Keratinocyte (primary cell): Measurements from ENCODE around the gene ZMIZ1. TPM values are rescaled to one million over a fixed set of nuclear protein-coding genes. Genes with fewer than 3 reads are reported as not detected.

Experiments used
- DNase-seq: peaks from one replicate; pipeline ENCODE4 v3.0.0-alpha.2; 2011; ENCODE audit warnings: low read depth, missing footprints, low spot score
- FAIRE-seq: peaks from 2 replicates; lab custom pipeline; 2011; peaks lifted over from hg19 to GRCh38; lab: Jason Lieb, UNC
- H2AFZ ChIP-seq: 2 replicates; pipeline ENCODE4 v1.6.0; 2012; ENCODE audit warnings: low read length, control low read depth, inconsistent platforms; ENCODE audit not compliant: control insufficient read depth
- H3K27ac ChIP-seq: 2 replicates; pipeline ENCODE4 v1.5.1; 2011; ENCODE audit warnings: low read length; ENCODE audit not compliant: control insufficient read depth, insufficient read depth
- H3K27me3 ChIP-seq: 3 replicates; pipeline ENCODE4 v1.6.0; 2011; ENCODE audit warnings: low read length; ENCODE audit not compliant: control insufficient read depth, insufficient read depth; ENCODE audit errors: extremely low read depth
- H3K36me3 ChIP-seq, 2 experiments: 2 replicates in 1 of 2; 3 replicates in 1 of 2; pipeline ENCODE4 v1.5.1; 2011; ENCODE audit warnings: low read length in 2 of 2, mild to moderate bottlenecking in 1 of 2; ENCODE audit not compliant: control insufficient read depth in 2 of 2, insufficient read depth in 2 of 2; ENCODE audit errors: extremely low read depth in 1 of 2
- H3K4me1 ChIP-seq: 3 replicates; pipeline ENCODE4 v1.5.1; 2011; ENCODE audit warnings: low read length; ENCODE audit not compliant: control insufficient read depth, insufficient read depth; ENCODE audit errors: extremely low read depth
- H3K4me2 ChIP-seq: 3 replicates; pipeline ENCODE4 v1.6.0; 2011; ENCODE audit warnings: low read depth, low read length; ENCODE audit not compliant: control insufficient read depth, insufficient read depth; ENCODE audit errors: extremely low read depth
- H3K4me3 ChIP-seq, 3 experiments: fragments of 200-600 bp in 1 of 3; sonication (generic) in 1 of 3; 2 replicates in 2 of 3; 3 replicates in 1 of 3; pipeline ENCODE4 v1.5.1; 2011 to 2016; ENCODE audit warnings: low read length in 3 of 3, mild to moderate bottlenecking in 3 of 3, control low read depth in 2 of 3, inconsistent platforms in 1 of 3, low read depth in 1 of 3, mixed read lengths in 1 of 3, mixed run types in 1 of 3, moderate library complexity in 1 of 3; ENCODE audit not compliant: control insufficient read depth in 2 of 3, insufficient read depth in 2 of 3; ENCODE audit errors: extremely low read depth in 1 of 3
- H3K79me2 ChIP-seq: 2 replicates; pipeline ENCODE4 v1.6.0; 2012; ENCODE audit warnings: low read length; ENCODE audit not compliant: control insufficient read depth, insufficient read depth
- H3K9ac ChIP-seq: 3 replicates; pipeline ENCODE4 v1.6.0; 2011; ENCODE audit warnings: low read length; ENCODE audit not compliant: control insufficient read depth, insufficient read depth; ENCODE audit errors: extremely low read depth
- H3K9me1 ChIP-seq: 3 replicates; pipeline ENCODE4 v1.6.0; 2011; ENCODE audit warnings: low read length; ENCODE audit not compliant: control insufficient read depth, insufficient read depth; ENCODE audit errors: extremely low read depth
- H3K9me3 ChIP-seq: 2 replicates; pipeline ENCODE4 v1.5.1; 2012; ENCODE audit warnings: low read depth, low read length; ENCODE audit not compliant: control insufficient read depth
- H4K20me1 ChIP-seq: 3 replicates; pipeline ENCODE4 v1.6.0; 2011; ENCODE audit warnings: low read length; ENCODE audit not compliant: control insufficient read depth, insufficient read depth; ENCODE audit errors: extremely low read depth
- EZH2 ChIP-seq: IDR thresholded peaks from one replicate; pipeline ENCODE4 v1.6.1; 2012; ENCODE audit warnings: inconsistent platforms, mild to moderate bottlenecking, low read length, moderate library complexity
- dilution Hi-C: fragments of 300-500 bp; cut with MboI; formaldehyde crosslinking; loops from one replicate; pipeline ENCODE4 v1.7.0; 2020; ENCODE audit warnings: low sequenced_read_pairs; ENCODE audit not compliant: extremely low pct_ligation_motif_present
- polyA plus RNA-seq, 5 experiments: library from polyadenylated mRNA; depleted of rRNA in 3 of 5; stranded (reverse) in 3 of 5; stranded (forward) in 1 of 5; unstranded in 1 of 5; fragments of >200 nt; gene quantifications; 1 replicate in 1 of 5; 2 replicates in 3 of 5; 3 replicates in 1 of 5; pipeline versions ENCODE4 v1.2.1 to v1.2.3, GENCODE V29; 2011 to 2012; ENCODE audit warnings: missing spikeins in 2 of 5, low read depth in 1 of 5, low replicate concordance in 1 of 5
- TF ChIP-seq, protein P1 (sequence below), 3 experiments: IDR thresholded peaks in 1 of 3; conservative IDR thresholded peaks in 1 of 3; optimal IDR thresholded peaks in 1 of 3; 2 replicates in 2 of 3; 3 replicates in 1 of 3; pipeline versions ENCODE3 to v1.5.1; 2011; ENCODE audit warnings: low read length in 3 of 3, mild to moderate bottlenecking in 3 of 3, moderate library complexity in 2 of 3, control low read depth in 1 of 3, inconsistent platforms in 1 of 3; ENCODE audit not compliant: insufficient read depth in 2 of 3; ENCODE audit errors: extremely low read depth in 1 of 3

Gene ZMIZ1
- polyA plus RNA-seq, 1 donor (not counting 4 experiments of a cell fraction or from before 2014, with no cell fraction given) = 1.8 TPM

DNA sequence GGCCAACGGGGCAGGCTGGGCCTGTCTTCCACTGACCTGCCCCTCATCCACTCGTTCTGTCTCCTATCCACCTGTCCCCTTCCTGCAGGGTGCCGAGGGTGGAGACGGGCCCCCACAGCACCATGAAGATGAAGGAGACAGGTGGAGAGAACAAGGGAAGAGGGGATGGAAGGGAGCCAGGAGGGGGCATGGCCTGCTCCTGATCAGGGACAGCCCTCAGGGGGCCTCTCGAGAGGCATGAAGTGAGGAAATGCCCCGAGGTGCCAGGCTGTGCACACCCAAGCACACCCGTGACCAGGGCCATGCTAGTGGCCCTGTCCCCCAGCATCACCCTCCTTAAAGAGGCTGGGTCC, 111.2 kb downstream of the ZMIZ1 start:
- no peak overlapping the region for H2AFZ ChIP-seq
- dilution Hi-C loops = no loop called here
- peaks cover 28% of the 10 kb centered on the region for H3K4me1 ChIP-seq
- H3K79me2 ChIP-seq = no peaks in the 10 kb centered on the region
- no peak overlapping the region for H3K9ac ChIP-seq
- H4K20me1 ChIP-seq = peaks cover 2% of the 10 kb centered on the region
- H3K9me1 ChIP-seq = no peaks in the 10 kb centered on the region
- H3K36me3 ChIP-seq = no peaks in the 10 kb centered on the region
- no peak overlapping the region for H3K4me2 ChIP-seq
- H3K9me3 ChIP-seq = no peaks in the 10 kb centered on the region
- H3K27ac ChIP-seq = no peak overlapping the region
- no peak overlapping the region for H3K4me3 ChIP-seq
- FAIRE-seq (no peak), DNase-seq (no peak)
- TF ChIP-seq, protein P1, sequence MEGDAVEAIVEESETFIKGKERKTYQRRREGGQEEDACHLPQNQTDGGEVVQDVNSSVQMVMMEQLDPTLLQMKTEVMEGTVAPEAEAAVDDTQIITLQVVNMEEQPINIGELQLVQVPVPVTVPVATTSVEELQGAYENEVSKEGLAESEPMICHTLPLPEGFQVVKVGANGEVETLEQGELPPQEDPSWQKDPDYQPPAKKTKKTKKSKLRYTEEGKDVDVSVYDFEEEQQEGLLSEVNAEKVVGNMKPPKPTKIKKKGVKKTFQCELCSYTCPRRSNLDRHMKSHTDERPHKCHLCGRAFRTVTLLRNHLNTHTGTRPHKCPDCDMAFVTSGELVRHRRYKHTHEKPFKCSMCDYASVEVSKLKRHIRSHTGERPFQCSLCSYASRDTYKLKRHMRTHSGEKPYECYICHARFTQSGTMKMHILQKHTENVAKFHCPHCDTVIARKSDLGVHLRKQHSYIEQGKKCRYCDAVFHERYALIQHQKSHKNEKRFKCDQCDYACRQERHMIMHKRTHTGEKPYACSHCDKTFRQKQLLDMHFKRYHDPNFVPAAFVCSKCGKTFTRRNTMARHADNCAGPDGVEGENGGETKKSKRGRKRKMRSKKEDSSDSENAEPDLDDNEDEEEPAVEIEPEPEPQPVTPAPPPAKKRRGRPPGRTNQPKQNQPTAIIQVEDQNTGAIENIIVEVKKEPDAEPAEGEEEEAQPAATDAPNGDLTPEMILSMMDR (optimal IDR thresholded peaks at IDR 0.05 in 1 of 3, IDR thresholded peaks at IDR 0.05 in 1 of 3, conservative IDR thresholded peaks at IDR 0.05 in 1 of 3; ENCODE audit: extremely low read depth in 1 of 3, insufficient read depth in 2 of 3, low read length in 3 of 3) = no peak
- TF ChIP-seq EZH2 = no peak
- no peaks in the 10 kb centered on the region for H3K27me3 ChIP-seq

DNA sequence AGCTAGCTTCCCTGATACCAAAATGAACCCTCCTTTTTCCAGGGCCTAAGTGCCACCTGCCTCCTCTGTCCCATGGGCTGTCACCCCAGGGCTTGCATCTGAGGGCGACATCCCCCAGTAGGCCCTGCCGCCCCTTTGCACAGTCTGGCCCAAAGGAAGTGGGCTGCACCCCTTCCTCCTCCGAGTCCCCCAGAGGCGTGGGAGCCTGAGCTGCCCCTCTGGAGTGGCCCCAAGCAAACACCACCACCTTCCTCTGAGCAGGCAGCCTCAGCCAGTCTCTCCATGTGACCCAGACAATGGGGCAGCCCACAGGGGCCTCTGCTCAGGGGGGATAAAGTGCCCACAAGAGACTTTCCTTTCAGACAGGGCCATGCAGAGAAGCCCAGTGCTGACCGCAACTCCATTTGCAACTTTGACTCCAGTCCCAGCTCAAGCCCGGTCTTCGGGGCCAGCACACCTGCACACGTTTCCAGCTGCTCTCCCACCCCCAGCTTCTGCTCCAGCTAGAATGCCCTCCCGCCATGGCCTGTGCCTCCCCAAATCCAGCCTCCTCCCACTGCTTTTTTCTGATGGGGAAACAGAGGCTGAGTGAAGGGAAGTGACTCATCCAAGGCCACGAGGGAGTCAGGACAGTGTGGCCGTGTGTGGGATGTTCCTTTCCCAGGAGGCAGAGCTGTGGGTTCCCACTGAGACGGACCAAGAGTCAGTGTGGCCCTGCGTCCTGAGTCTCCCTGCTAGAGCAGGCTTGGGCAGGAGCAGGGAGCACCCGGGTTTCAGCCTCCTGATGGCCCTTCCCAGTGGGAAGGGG, 111.9 kb downstream of the ZMIZ1 start:
- no peak for DNase-seq
- TF ChIP-seq, protein P1 (optimal IDR thresholded peaks at IDR 0.05 in 1 of 3, IDR thresholded peaks at IDR 0.05 in 1 of 3, conservative IDR thresholded peaks at IDR 0.05 in 1 of 3; ENCODE audit: extremely low read depth in 1 of 3, insufficient read depth in 2 of 3, low read length in 3 of 3) = no peak
- no peak for TF ChIP-seq EZH2
- FAIRE-seq = no peak
- Histone ChIP-seq H3K4me1 (peaks cover 28% of the 10 kb centered on the region), H3K9ac (no peak overlapping the region), H3K4me2 (no peak overlapping the region), H3K4me3 (no peak overlapping the region), H4K20me1 (peaks cover 2% of the 10 kb centered on the region), H3K36me3 (peaks cover 0 to under 1% of the 10 kb centered on the region in 2 experiments), H3K79me2 (no peaks in the 10 kb centered on the region), H3K27me3 (no peaks in the 10 kb centered on the region), H3K9me3 (no peaks in the 10 kb centered on the region), H2AFZ (no peak overlapping the region), H3K27ac (no peak overlapping the region), H3K9me1 (no peaks in the 10 kb centered on the region)
- dilution Hi-C loops = no loop called here
